Activated naive CD4-positive, alpha-beta T cell treated with anti-CD3 and anti-CD28 coated beads for 36 hours (primary cell): ENCODE results near the gene EIF2B4. TPM values are rescaled to one million over a fixed set of nuclear protein-coding genes. Genes with fewer than 3 reads are reported as not detected.

Experiments
- CTCF ChIA-PET: fragments of 350-600 bp; sonication (Branson Sonifier 250); formaldehyde crosslinking; loops from one replicate; lab custom pipeline; 2021; ENCODE audit warnings: antibody characterized with exemption; lab: Charles Lee
- DNase-seq: peaks from one replicate; pipeline ENCODE4 v3.0.0-alpha.2; 2020
- H3K27ac Mint-ChIP-seq: one replicate; pipeline ENCODE4 v1.8.0; 2021; ENCODE audit warnings: mild to moderate bottlenecking, mixed read lengths
- H3K27me3 Mint-ChIP-seq: one replicate; pipeline ENCODE4 v1.8.0; 2021; ENCODE audit warnings: low read depth, mixed read lengths
- H3K36me3 Mint-ChIP-seq: one replicate; pipeline ENCODE4 v1.8.0; 2021; ENCODE audit warnings: low read depth, mixed read lengths
- H3K4me1 Mint-ChIP-seq: one replicate; pipeline ENCODE4 v1.8.0; 2021; ENCODE audit warnings: low read depth, mixed read lengths
- H3K4me3 Mint-ChIP-seq: one replicate; pipeline ENCODE4 v1.8.0; 2021; ENCODE audit warnings: mild to moderate bottlenecking, moderate library complexity, mixed read lengths
- H3K9me3 Mint-ChIP-seq: one replicate; pipeline ENCODE4 v1.8.0; 2021; ENCODE audit warnings: mixed read lengths
- intact Hi-C: fragments of 100-400 bp; cut with micrococcal nuclease; formaldehyde crosslinking; loops from one replicate; pipeline ENCODE4 v1.15.1; 2023
- total RNA-seq, 2 experiments: library from RNA; stranded (reverse); gene quantifications; one replicate each; pipeline ENCODE4 v1.2.3, GENCODE V29; 2021

The EIF2B4 gene
- total RNA-seq, 2 experiments from 2014 or later = 24.4 to 25.2 TPM

- Mint-ChIP-seq H3K4me1 (peaks cover 30% of the 10 kb centered on the region), H3K27me3 (no peaks in the 10 kb centered on the region), H3K4me3 (no peak overlapping the region), H3K27ac (peak overlapping the region; percentile 21), H3K9me3 (no peaks in the 10 kb centered on the region), H3K36me3 (peaks cover 20% of the 10 kb centered on the region)
- no peak for DNase-seq
- intact Hi-C loops = no loop called here
- CTCF ChIA-PET = no interaction called here
Measured at GRCh38 chr2:27390822-27391679, 20.9 kb upstream of the EIF2B4 start.

DNA sequence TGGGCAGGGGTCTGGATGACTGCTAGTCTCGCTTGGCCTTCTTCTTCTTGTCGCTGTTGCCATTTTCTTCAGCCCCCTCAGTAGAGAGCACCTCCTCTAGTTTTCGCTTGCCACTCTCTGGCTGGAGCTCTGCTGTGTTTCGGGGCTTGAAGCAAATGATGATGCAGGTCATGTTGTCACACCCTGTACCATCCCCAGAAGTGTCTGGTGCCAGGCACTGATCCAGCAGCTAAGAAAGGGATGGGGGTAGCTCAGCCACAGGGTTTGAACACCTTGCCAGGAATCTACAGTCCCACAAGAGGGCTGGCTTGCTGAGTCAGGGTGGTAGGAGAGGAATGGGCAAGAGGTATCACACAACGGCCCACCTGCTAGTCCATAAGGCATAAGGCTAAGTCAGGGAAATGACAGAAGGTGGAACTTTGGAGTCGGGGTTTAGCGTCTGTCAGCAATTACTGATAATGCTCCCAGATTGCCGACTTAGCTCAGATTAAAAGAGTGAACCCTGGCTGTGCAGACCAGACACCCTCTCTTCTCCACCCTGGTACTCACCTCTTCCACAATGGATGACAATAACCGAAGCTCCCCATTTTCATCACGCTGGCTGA, 11.5 kb upstream of the EIF2B4 start:
- Mint-ChIP-seq H3K27ac (peak overlapping the region; percentile 86), H3K9me3 (no peaks in the 10 kb centered on the region), H3K27me3 (no peaks in the 10 kb centered on the region), H3K36me3 (peaks cover 30% of the 10 kb centered on the region), H3K4me1 (peaks cover 30% of the 10 kb centered on the region), H3K4me3 (peak overlapping the region; percentile 77)
- CTCF ChIA-PET = interaction anchor here (0.5 to 3.1 kb wide), 3 partner anchors 15 to 217 kb away, joined by 3 to 13 read pairs (median 5); partner anchors contain the start of gene NRBP1
- intact Hi-C loops = loop anchor here (2.0 kb wide), 1 partner anchor 49 kb away; no protein-coding TSS in a partner anchor
- no peak for DNase-seq

DNA sequence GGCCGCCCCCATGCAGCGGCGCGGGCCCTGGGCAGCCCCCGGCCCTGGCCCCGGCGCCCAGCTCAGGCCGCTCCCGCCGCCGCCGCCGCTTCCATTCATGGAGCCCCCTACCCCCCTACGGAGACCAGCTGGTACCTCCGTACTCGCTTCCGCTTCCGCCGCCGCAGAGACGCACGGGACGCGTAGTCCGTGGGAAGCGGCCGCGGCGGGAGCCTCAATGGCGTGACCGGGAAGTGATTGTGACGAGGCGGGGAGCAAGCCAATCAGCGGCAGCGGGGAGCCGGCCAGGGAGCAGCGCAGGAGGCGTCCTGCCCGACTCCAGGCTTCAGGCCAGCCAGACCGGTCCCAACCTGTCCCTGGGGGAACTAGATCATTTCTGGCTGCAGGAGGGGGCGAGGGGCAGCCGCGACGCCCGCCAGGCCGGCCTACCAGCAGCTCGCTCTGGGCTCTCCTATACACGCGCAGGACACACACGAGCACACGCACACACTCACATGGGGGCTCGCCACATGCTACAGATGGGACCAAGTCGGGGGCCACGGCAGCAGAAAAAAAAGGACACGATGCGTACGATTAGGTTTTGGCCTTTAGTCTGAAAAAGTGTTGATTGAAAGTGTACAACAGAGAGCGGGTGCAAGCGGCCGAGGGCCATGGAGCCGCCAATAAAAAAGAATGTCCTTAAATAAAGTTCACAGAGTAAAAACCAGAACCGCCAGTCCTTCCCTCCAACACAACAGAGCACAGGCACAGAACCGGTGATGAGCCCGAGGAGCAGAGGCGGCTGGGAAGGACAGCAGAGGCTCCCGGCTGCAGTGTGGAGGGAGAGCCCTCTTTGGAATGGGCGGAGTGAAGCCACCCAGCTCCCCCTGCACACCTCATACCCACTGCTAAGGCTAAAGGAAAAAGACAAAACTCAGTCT, 10.7 kb upstream of the EIF2B4 start, which contains the start of gene ZNF513:
ZNF513 (minus strand) TSS at position 109 of the 920 bp plus-strand sequence. CDS start 208 bp downstream, outside the sequence.
- no peaks in the 10 kb centered on the region for H3K9me3 Mint-ChIP-seq
- intact Hi-C loops = loop anchor here (1.0 to 2.0 kb wide), 5 partner anchors 11 to 108 kb away; partner anchors contain the start of genes EIF2B4, GTF3C2, IFT172 and PPM1G
- CTCF ChIA-PET = interaction anchor here (0.5 to 3.1 kb wide), 5 partner anchors 14 to 302 kb away, joined by 3 to 13 read pairs (median 5); partner anchors contain the start of gene NRBP1
- peak within 1 kb of the TSS; percentile 86 for H3K27ac Mint-ChIP-seq
- peak; percentile 93 for DNase-seq
- peak within 1 kb of the TSS; percentile 79 for H3K4me3 Mint-ChIP-seq
- no peaks in the 10 kb centered on the region for H3K27me3 Mint-ChIP-seq
- H3K36me3 Mint-ChIP-seq = peaks cover 30% of the 10 kb centered on the region
- H3K4me1 Mint-ChIP-seq = peaks cover 30% of the 10 kb centered on the region

DNA sequence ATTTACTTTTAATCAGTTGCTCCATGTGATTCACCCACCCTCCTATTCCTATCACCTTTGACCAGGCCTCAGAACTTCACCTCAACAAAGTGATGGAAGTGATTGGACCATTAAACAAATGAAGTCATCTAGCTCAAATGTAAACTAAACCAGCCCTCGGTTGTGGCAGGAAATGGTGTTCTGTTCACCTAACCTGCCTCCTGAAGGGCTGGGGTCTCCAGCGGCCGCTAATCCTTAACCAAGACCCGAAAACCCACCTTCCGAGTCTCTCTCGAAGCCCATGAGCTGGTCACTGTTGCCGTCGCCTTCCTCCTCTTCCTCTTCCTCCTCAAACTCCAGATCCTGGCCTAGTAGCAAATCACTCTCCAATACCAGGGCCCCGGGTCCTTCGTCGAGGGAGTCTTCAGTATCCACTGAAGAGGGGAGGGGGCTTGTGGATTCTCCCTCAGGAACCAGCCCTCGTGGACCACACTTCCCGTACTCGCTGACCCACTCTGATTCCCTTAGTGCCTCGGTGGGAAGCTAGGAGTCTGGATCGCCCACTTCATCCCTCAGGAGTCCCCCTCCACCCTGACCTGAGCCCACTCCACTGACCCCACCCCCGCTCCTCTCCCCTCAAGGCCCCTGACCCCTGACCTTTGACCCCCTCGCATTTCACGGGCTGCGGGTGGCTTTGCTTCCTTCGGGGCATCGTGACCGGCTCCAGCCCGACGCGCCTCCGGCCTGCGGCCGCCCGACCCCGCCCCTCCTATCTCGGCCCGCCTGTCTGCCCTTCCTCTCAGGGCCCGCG, 9.9 kb upstream of the EIF2B4 start:
- no peaks in the 10 kb centered on the region for H3K9me3 Mint-ChIP-seq
- peaks cover 30% of the 10 kb centered on the region for H3K4me1 Mint-ChIP-seq
- H3K4me3 Mint-ChIP-seq = peak overlapping the region; percentile 79
- H3K36me3 Mint-ChIP-seq = peaks cover 23% of the 10 kb centered on the region
- H3K27ac Mint-ChIP-seq = peak overlapping the region; percentile 85
- CTCF ChIA-PET = interaction anchor here (1.1 to 3.1 kb wide), 4 partner anchors 9 to 303 kb away, joined by 3 to 13 read pairs (median 8); partner anchors contain the start of genes NRBP1 and SNX17
- peak; percentile 57 for DNase-seq
- intact Hi-C loops = loop anchor here (1.0 to 2.0 kb wide), 5 partner anchors 10 to 109 kb away; partner anchors contain the start of genes EIF2B4, GTF3C2, IFT172 and PPM1G
- H3K27me3 Mint-ChIP-seq = no peaks in the 10 kb centered on the region

- DNase-seq = no peak
- H3K4me3 Mint-ChIP-seq = peak overlapping the region; percentile 79
- no peaks in the 10 kb centered on the region for H3K9me3 Mint-ChIP-seq
- peaks cover 29% of the 10 kb centered on the region for H3K4me1 Mint-ChIP-seq
- peaks cover 23% of the 10 kb centered on the region for H3K36me3 Mint-ChIP-seq
- intact Hi-C loops = no loop called here
- CTCF ChIA-PET = interaction anchor here (1.1 to 3.1 kb wide), 4 partner anchors 8 to 304 kb away, joined by 3 to 13 read pairs (median 8); partner anchors contain the start of genes NRBP1 and SNX17
- H3K27ac Mint-ChIP-seq = peak overlapping the region; percentile 85
- H3K27me3 Mint-ChIP-seq = no peaks in the 10 kb centered on the region
Measured at GRCh38 chr2:27379383-27379835, 9.3 kb upstream of the EIF2B4 start.

- DNase-seq = no peak
- Mint-ChIP-seq H3K27me3 (no peaks in the 10 kb centered on the region), H3K4me1 (peaks cover 23% of the 10 kb centered on the region), H3K4me3 (peak overlapping the region; percentile 22), H3K27ac (no peak overlapping the region), H3K36me3 (peaks cover 21% of the 10 kb centered on the region), H3K9me3 (no peaks in the 10 kb centered on the region)
- CTCF ChIA-PET = interaction anchor here (1.4 to 3.1 kb wide), 2 partner anchors 8 to 51 kb away, joined by 4 to 13 read pairs; partner anchors contain the start of genes NRBP1 and SNX17
- intact Hi-C loops = no loop called here
Measured at GRCh38 chr2:27378809-27379290, 8.7 kb upstream of the EIF2B4 start.

GRCh38 chr2:27378096-27378808, 8.1 kb upstream of the EIF2B4 start:
- H3K27ac Mint-ChIP-seq = no peak overlapping the region
- no peaks in the 10 kb centered on the region for H3K9me3 Mint-ChIP-seq
- CTCF ChIA-PET = no interaction called here
- peaks cover 18% of the 10 kb centered on the region for H3K36me3 Mint-ChIP-seq
- DNase-seq = no peak
- intact Hi-C loops = no loop called here
- H3K4me1 Mint-ChIP-seq = peaks cover 21% of the 10 kb centered on the region
- no peak overlapping the region for H3K4me3 Mint-ChIP-seq
- H3K27me3 Mint-ChIP-seq = no peaks in the 10 kb centered on the region

DNA sequence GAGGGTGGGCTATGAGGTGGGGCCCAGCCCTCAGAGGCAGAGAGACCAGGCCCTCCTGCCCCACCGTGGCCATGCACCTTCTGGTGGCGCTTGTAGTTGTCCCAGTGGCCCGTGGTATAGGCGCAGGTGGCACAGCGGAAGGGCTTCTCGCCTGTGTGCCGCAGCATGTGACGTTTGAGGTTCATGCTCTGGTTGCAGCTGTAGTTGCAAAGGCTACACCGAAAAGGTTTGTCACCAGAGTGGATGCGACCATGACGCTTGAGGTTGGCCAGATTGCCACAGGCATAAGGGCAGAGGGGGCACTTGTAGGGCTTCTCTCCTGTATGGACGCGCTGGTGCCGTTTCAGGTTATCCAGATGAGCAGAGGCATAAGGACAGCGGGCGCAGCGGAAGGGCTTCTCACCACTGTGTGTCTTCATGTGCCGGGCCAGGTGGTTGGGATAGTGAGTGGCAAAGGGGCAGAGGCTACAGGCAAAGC, 7.5 kb upstream of the EIF2B4 start:
- Mint-ChIP-seq H3K36me3 (peaks cover 22% of the 10 kb centered on the region), H3K4me1 (peaks cover 26% of the 10 kb centered on the region), H3K27ac (no peak overlapping the region), H3K27me3 (no peaks in the 10 kb centered on the region), H3K4me3 (no peak overlapping the region), H3K9me3 (no peaks in the 10 kb centered on the region)
- DNase-seq = no peak
- CTCF ChIA-PET = no interaction called here
- intact Hi-C loops = no loop called here

- DNase-seq = no peak
- H3K4me3 Mint-ChIP-seq = no peak overlapping the region
- no peaks in the 10 kb centered on the region for H3K9me3 Mint-ChIP-seq
- peaks cover 22% of the 10 kb centered on the region for H3K36me3 Mint-ChIP-seq
- CTCF ChIA-PET = no interaction called here
- peaks cover 31% of the 10 kb centered on the region for H3K4me1 Mint-ChIP-seq
- no peaks in the 10 kb centered on the region for H3K27me3 Mint-ChIP-seq
- no peak overlapping the region for H3K27ac Mint-ChIP-seq
- intact Hi-C loops = no loop called here
Measured at GRCh38 chr2:27376866-27377617, 6.9 kb upstream of the EIF2B4 start.
